Measurements from ENCODE around the gene KRT17.
"Not testable (repeated sequence)": the region's sequence is repeated elsewhere in the genome, so short reads cannot be mapped to it uniquely, and the experiment has no call there.

Gene KRT17

DNA sequence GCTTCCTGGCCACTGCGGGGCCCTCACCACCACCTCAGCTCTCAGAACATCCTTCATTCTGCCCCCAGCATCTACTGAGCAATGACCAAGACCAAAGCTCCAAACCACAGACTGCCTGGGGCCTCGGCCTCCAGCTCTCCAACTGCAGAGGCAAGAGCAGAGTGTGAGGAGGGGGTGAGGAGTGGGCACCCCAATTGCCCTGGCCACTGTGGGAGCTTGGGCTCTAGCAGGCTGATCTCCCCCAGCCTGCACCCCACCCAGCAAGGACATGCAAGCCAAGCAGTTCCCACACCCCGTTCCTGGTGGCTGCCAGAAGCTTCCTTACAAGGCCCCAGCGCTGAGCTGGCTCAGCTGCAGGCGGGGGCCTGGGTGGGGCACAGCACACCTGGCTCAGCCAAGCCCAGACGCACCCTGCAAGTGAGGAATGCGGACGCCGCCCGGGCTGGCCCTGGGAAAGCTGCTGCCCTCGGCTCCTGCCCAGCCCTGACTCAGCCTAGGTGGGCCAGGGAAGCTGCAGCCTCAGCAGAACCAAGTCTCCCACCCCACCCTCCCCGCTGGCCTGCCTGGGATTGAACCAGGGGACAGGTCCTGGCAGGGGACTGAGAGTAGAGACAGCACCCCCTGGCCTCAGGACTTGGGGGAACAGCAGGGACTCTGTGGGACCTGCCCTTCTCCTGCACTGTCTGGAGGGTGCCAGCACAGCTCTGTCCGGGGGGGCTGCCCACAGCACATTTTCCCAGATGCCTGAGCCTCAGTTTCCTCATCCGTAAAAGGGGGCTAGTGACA, 29.7 kb upstream of the KRT17 start:
- DNase-seq (ENCODE audit: low read depth in 2 of 2) = no peak

GRCh38 chr17:41653421-41653820, 29.0 kb upstream of the KRT17 start:
- DNase-seq (ENCODE audit: low read depth in 2 of 2) = no peak

GRCh38 chr17:41652461-41652970, 28.1 kb upstream of the KRT17 start:
- DNase-seq (ENCODE audit: low read depth in 2 of 2) = no peak

- no peak for DNase-seq (ENCODE audit: low read depth in 2 of 2)
Measured at GRCh38 chr17:41651625-41652460, 27.5 kb upstream of the KRT17 start.

- DNase-seq (ENCODE audit: low read depth in 2 of 2) = no peak
Measured at GRCh38 chr17:41650794-41651624, 26.6 kb upstream of the KRT17 start.

DNA sequence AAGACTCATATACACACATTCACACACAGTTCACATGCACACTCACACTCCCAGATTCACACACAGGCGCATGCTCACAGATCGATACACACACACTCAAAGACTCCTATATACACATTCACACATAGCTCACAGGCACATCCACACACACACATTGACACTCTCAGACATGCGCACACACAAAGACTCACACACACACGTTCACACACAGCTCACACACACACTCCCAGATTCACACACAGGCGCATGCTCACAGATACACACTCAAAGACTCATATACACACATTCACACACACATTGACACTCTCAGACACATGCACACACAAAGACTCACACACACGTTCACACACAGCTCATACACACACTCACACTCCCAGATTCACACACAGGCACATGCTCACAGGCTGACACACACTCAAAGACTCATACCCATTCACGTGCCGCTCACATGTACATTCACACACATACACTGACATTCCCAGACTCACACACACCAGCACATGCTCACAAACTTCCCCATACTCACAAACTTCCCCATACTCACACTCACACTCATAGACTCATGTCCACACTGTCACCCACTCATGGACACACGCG, 25.6 kb upstream of the KRT17 start:
- DNase-seq (ENCODE audit: low read depth in 2 of 2) = no peak

DNA sequence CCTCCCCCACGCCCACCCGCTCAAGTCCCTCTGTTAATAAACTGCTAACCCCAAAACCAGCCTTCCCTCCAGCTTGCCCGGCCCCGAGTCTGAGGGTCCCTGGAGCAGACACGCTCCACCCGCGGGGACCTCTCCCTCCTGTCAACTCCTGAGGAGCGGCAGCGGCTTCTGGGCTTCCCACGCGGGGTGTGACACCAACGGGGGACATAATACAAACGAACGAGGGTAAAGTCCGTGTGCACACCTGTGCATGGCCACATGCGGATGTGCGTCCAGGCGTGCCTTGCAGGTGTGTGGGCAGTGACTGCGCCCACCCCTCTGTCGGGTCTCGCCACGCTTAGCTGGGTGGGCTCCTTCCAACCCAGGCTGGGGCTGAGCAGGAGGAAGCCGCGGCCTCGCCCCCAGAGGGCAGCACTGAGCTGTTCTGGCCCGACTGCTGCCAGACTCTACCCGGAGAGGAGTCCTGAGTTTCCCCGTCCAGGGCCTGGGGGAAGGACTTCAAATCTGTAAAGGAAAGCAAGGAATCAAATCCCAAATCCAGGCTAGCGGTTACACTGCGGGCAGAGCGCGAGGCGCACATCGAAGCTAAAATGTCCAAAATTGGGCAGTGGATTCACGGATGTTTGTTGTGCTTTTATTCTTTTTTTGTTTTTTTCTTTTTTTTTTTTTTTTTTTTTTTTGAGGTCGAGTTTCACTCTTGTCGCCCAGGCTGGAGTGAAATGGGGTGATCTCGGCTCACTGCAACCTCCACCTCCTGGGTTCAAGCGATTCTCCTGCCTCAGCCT, 24.2 kb upstream of the KRT17 start:
- peak; percentile 81 to 84 for DNase-seq (ENCODE audit: low read depth in 2 of 2)

DNA sequence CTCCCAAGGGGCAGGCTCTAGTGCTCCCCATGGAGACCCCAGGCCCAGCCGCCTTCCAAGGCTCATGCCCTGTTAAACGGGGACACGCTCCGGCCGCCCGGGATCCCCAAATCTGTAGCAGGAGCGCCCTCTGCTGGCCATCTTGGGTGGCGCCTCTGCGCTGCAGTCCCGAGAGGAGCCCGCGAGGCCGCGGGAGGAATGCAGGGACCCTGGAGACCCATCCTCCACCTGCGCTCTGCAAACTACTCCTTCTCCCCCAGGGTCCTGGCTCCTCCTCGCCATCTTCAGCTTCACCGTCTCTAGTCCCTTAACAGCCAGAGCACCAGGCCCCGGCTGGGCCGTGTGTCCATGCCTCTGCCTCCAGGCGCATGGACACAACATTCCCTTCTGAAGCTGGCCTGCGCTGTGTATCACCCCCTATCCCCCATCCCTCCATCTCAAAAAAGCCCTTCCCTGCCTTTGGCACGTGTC, 23.6 kb upstream of the KRT17 start:
- peak; percentile 90 to 94 for DNase-seq (ENCODE audit: low read depth in 2 of 2)

GRCh38 chr17:41647038-41647813, 22.9 kb upstream of the KRT17 start:
- no peak for DNase-seq (ENCODE audit: low read depth in 2 of 2)

GRCh38 chr17:41642252-41643156, 18.1 kb upstream of the KRT17 start:
- no peak for DNase-seq (ENCODE audit: low read depth in 2 of 2)

GRCh38 chr17:41640596-41640995, 16.2 kb upstream of the KRT17 start:
- DNase-seq (ENCODE audit: low read depth in 2 of 2) = not testable (repeated sequence)

- DNase-seq (ENCODE audit: low read depth in 2 of 2) = no peak
Measured at GRCh38 chr17:41639492-41640473, 15.4 kb upstream of the KRT17 start.

- no peak for DNase-seq (ENCODE audit: low read depth in 2 of 2)
Measured at GRCh38 chr17:41638941-41639340, 14.6 kb upstream of the KRT17 start.

DNA sequence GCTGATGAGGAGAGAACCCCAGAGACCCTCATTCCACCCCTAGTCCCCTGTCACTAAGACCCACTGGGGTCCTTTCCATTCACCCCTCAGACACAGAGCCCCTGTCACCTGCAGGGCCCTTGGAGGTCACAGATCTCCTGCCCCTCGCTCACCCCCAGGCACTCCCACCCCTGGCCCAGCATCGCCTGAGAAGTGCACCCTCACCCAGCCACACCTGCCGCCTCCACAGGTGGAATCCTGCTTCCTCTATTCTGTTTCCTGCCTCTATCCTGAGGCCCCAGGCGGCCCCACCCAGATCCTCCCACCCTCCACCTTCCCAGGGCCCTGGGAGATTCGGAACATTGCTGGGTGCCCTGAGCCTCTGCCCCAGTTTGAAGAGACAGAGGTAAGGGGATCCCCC, 13.8 kb upstream of the KRT17 start:
- no peak for DNase-seq (ENCODE audit: low read depth in 2 of 2)

- DNase-seq (ENCODE audit: low read depth in 2 of 2) = no peak
Measured at GRCh38 chr17:41636652-41637051, 12.3 kb upstream of the KRT17 start.

DNA sequence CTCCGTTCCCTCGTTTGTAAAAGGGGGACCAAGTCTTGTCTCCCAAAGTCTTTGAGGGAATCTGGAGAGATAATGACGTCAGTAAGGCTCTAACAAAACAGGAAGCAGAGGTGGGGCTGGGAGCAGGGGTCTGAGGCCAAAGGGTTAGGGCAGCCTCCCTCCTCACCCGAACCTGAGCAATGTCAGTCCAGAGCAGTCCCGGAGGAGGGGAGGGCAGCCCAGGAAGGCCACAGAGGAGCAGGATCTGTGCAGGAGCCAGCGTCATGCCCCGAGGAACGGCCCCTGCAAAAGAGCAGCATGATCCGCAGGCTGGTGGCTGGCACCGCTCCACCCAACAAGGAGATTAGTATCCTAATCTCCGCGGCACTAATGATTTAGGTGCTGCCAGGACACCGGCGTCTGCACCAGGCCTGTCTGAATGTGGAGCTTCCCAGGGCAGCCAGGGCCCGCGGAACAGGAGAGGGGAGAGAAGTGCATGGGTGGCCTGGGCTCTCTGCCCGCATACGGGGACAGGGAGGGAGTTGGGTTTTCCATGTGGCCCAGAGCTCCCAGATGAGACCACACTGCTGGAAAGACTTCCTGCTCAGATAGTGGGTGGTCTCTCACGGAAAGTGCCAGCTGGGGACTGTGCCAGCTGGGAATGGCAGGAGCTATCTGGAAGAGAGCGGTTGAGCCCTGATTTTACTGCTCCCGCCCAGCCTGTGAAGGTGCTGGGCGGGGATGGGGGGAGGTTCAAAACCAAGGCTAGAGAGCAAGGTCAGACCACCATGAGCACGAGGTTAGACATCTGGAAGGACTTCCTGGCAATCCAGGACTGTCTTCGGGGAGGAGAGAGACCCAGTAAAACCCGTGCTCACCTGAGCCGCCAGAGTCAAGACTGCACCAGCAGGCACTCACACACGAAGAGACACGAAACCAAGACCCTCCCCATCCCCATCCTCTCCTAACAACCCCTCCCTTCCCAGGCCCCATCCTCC, 11.0 kb upstream of the KRT17 start:
- no peak for DNase-seq (ENCODE audit: low read depth in 2 of 2)
